Keratinocyte (primary cell): ENCODE measurements around the gene GRK5.

ENCODE experiments used
- EZH2 ChIP-seq: IDR thresholded peaks from one replicate; pipeline ENCODE4 v1.6.1; 2012; ENCODE audit warnings: inconsistent platforms, mild to moderate bottlenecking, low read length, moderate library complexity
- TF ChIP-seq, protein P1 (sequence below), 3 experiments: IDR thresholded peaks in 1 of 3; conservative IDR thresholded peaks in 1 of 3; optimal IDR thresholded peaks in 1 of 3; 2 replicates in 2 of 3; 3 replicates in 1 of 3; pipeline versions ENCODE3 to v1.5.1; 2011; ENCODE audit warnings: low read length in 3 of 3, mild to moderate bottlenecking in 3 of 3, moderate library complexity in 2 of 3, control low read depth in 1 of 3, inconsistent platforms in 1 of 3; ENCODE audit not compliant: insufficient read depth in 2 of 3; ENCODE audit errors: extremely low read depth in 1 of 3

DNA sequence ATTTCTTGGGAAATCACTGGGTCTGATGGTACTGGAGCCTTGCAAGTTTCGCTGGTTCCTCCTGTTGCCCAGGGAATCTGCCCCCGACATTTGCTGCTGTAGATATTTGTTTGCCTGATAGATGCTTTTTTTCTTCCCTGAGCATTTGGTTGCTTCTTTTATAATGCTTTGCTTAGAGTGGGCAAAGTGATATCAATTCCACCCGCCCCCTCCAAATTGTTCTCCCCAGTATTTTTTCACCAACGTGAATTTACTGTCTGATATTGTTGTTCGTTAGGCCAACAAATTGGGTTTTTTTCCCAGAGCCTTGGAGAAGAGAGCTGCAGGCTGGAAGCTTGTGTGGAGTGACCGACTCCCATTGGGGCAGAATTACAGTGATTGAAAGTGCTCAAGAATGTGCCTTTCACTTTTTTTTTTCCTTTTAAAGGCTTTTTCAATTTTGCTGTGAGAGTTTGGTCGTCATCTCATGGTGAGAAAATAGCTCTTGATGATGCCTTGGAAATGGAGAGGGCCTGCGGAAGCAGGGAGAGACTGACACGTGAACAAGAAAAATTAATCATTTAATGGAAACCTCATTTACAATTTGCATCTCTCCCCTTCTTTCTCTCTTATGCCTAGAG lies 2.5 kb downstream of the GRK5 start:
- TF ChIP-seq, protein P1, sequence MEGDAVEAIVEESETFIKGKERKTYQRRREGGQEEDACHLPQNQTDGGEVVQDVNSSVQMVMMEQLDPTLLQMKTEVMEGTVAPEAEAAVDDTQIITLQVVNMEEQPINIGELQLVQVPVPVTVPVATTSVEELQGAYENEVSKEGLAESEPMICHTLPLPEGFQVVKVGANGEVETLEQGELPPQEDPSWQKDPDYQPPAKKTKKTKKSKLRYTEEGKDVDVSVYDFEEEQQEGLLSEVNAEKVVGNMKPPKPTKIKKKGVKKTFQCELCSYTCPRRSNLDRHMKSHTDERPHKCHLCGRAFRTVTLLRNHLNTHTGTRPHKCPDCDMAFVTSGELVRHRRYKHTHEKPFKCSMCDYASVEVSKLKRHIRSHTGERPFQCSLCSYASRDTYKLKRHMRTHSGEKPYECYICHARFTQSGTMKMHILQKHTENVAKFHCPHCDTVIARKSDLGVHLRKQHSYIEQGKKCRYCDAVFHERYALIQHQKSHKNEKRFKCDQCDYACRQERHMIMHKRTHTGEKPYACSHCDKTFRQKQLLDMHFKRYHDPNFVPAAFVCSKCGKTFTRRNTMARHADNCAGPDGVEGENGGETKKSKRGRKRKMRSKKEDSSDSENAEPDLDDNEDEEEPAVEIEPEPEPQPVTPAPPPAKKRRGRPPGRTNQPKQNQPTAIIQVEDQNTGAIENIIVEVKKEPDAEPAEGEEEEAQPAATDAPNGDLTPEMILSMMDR (optimal IDR thresholded peaks at IDR 0.05 in 1 of 3, IDR thresholded peaks at IDR 0.05 in 1 of 3, conservative IDR thresholded peaks at IDR 0.05 in 1 of 3; ENCODE audit: extremely low read depth in 1 of 3, insufficient read depth in 2 of 3, low read length in 3 of 3) = no peak
- no peak for TF ChIP-seq EZH2
